GM18873 (cell line): Measurements from ENCODE around the gene FHOD1.

ENCODE experiments used
- ATAC-seq: cut with Tn5 transposase; IDR thresholded peaks from one replicate; pipeline ENCODE4 v1.9.1; 2021; ENCODE audit warnings: mild to moderate bottlenecking, moderate library complexity, moderate number of reproducible peaks; ENCODE audit not compliant: unreplicated experiment, low FRiP score

FHOD1 gene

GRCh38 chr16:67252609-67253497 lies 5.6 kb upstream of the FHOD1 start:
- no peak for ATAC-seq

- ATAC-seq = no peak
Measured at GRCh38 chr16:67250045-67250327, 2.7 kb upstream of the FHOD1 start.

GRCh38 chr16:67249178-67250044 lies 2.1 kb upstream of the FHOD1 start:
- no peak for ATAC-seq

- ATAC-seq = no peak
Measured at GRCh38 chr16:67248401-67249177, 1.3 kb upstream of the FHOD1 start, which contains the start of gene SLC9A5. Gene SLC9A5, plus strand, starts transcription at chr16:67248979. Its CDS starts 36 bp downstream, at chr16:67249015.

GRCh38 chr16:67248073-67248400 lies 756 bp upstream of the FHOD1 start:
- ATAC-seq = no peak

- ATAC-seq = no peak
Measured at GRCh38 chr16:67246756-67247191, 507 bp downstream of the FHOD1 start.

GRCh38 chr16:67246081-67246755 lies 1.1 kb downstream of the FHOD1 start:
- no peak for ATAC-seq

GRCh38 chr16:67245674-67246080 lies 1.6 kb downstream of the FHOD1 start:
- ATAC-seq = no peak

GRCh38 chr16:67245186-67245585 lies 2.1 kb downstream of the FHOD1 start:
- no peak for ATAC-seq

- ATAC-seq = peak; percentile 45
Measured at GRCh38 chr16:67244387-67245185, 2.7 kb downstream of the FHOD1 start.

- ATAC-seq = no peak
Measured at GRCh38 chr16:67243481-67243880, 3.8 kb downstream of the FHOD1 start.

- ATAC-seq = no peak
Measured at GRCh38 chr16:67242138-67242730, 5.0 kb downstream of the FHOD1 start.

- ATAC-seq = no peak
Measured at GRCh38 chr16:67241008-67241900, 6.0 kb downstream of the FHOD1 start.

- ATAC-seq = no peak
Measured at GRCh38 chr16:67240506-67240905, 6.8 kb downstream of the FHOD1 start.

- ATAC-seq = no peak
Measured at GRCh38 chr16:67238806-67239470, 8.3 kb downstream of the FHOD1 start.

GRCh38 chr16:67238278-67238575 lies 9.1 kb downstream of the FHOD1 start:
- ATAC-seq = no peak

GRCh38 chr16:67237396-67238277 lies 9.6 kb downstream of the FHOD1 start:
- ATAC-seq = no peak
